Caki2 (cell line): ENCODE data around the gene IMPDH2. TPM values are rescaled to one million over a fixed set of nuclear protein-coding genes. Genes with fewer than 3 reads are reported as not detected.
A peak's percentile ranks its signal among the peaks of the same experiment; 100 is the strongest.

Experiments used
- DNase-seq: peaks from one replicate; pipeline ENCODE4 v3.0.0-alpha.2; 2015; ENCODE audit warnings: low read depth
- in situ Hi-C: cut with HindIII; loops from 2 replicates; pipeline ENCODE4 v1.10.0; 2016; ENCODE audit warnings: low sequenced_read_pairs, low pct_unique_long_range_greater_than_20kb, mixed read lengths
- total RNA-seq: library from RNA; depleted of rRNA; stranded (reverse); fragments of >200 nt; shearing (Covaris generic); gene quantifications from 2 replicates; pipeline ENCODE4 v1.2.3, GENCODE V29; 2014; ENCODE audit warnings: low replicate concordance; rRNA removed

The IMPDH2 gene
- total RNA-seq, result 222 and 291 TPM in 2 replicates

DNA sequence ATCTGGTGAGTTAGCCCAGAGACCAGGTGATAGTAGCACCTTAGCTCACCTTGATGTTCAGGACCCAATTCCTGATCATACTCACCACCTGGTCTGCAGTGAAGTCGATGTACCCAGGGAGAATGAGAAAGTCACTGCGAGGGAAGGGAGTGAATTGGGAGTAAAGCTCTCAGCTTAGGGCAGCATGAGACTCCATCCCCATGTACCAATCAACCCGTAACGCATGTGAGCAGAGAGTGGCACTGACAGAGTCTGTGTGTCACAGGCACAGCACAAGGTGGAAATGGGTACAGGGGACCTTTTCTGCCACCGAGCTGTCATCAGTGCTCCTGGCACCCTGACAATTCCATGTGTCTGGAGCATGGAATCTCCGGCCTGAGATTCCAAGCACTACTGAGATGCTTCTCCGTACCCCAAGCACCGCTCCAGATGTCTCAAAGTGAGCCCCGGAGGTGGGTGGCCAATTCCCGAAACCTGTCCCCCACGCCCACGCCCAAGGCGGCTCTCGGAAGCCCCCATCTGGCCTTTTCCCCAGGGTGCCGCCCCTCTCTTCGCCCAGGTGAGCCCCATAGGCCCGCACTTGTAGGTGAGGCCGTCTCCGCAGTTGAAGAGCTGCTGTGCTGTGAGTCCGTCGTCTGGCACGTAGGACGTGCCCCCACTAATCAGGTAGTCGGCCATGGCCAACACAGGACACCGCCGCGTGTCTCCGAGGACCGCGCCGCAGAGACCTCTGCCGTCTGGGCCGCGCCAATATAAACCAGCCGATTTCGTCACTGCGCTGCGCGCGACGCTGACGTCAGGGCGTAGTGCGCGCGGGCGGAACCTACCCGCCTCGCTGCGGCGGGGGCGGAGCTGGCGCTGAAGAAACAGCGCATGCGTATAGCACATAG, at the start of gene IMPDH2:
IMPDH2 (minus strand) TSS at position 726 of the 890 bp plus-strand sequence; CDS start at position 678, 48 bp downstream.
- in situ Hi-C loops, result no loop called here
- DNase-seq, result peak; percentile 80

DNA sequence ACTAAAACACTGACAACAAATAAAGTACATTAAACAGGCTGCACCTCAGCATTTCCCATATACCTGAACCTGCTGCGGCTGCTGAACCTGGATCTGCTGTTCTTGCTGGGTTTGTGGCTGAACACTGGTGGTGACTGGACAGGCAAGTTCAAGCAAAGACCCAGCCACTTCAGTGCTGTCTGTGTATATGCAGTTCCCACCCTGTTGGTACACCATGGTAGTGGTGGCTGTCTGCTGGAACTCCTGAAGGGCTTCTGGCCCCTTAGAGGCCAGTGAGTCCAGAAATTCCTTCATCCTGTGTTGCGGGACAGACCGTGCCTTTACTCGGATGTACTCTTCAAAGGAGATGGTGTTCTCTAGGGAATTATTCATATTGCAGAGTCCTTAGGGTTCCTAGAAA, 47.4 kb upstream of the IMPDH2 start:
- no peak for DNase-seq
- in situ Hi-C loops, result no loop called here

DNA sequence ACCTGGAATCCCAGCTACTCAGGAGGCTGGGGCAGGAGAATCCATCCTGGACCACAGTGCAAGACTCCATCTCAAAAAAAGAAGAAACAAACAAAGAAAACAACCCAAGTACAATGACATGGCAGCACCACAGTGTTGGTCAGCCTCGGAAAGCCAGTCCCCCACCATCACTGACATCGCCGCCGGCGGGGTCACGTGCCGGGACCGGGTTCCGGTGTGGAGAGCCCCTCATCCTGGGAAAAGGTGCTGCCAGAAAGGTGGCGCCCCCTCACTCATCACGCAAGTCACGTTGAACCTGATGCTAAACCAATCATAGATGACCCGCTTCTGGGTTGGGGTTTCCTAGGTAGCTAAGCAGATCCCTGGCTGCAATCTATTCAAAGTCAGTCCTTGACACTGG, 46.9 kb upstream of the IMPDH2 start:
- in situ Hi-C loops, result no loop called here

DNA sequence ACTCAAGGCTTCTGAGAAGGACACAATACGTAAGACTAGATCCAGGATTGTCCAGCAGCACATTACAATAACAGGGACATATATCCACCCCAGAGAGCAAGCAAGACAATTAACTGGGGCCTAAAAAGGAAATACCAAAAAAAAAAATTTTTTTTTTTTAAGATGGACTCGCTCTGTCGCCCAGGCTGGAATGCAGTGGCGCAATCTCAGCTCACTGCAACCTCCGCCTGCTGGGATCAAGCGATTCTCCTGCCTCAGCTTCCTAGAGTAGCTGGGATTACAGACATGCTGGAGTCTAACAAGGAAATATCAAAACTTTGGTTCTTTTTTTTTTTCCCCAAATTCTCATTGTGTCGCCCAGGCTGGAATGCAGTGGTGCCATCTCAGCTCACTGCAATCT, 28.8 kb upstream of the IMPDH2 start:
- DNase-seq, result peak; percentile 4
- in situ Hi-C loops, result no loop called here

More for the DNA sequence above, 46.9 kb upstream of the IMPDH2 start:
- no peak for DNase-seq

DNA sequence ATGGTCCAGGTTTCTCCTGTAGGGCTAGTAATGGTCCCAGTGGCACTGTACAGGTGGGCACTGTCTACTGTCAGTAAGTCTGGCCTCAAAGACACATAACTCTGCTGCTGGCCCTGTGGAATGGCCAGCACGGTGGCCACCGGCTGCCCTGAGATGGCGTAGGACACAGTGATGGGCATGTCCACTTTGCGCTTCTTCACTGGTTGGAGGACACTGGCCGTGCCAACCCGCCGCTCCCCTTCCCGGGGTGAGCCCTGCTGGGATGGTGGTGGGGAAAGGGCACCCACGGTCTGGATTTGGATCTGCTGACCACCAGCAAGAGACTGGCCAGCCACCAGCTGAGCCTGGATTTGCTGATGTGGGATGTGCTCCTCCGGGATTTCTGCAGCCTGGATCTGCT, 28.1 kb upstream of the IMPDH2 start:
- DNase-seq, result no peak
- in situ Hi-C loops, result no loop called here

DNA sequence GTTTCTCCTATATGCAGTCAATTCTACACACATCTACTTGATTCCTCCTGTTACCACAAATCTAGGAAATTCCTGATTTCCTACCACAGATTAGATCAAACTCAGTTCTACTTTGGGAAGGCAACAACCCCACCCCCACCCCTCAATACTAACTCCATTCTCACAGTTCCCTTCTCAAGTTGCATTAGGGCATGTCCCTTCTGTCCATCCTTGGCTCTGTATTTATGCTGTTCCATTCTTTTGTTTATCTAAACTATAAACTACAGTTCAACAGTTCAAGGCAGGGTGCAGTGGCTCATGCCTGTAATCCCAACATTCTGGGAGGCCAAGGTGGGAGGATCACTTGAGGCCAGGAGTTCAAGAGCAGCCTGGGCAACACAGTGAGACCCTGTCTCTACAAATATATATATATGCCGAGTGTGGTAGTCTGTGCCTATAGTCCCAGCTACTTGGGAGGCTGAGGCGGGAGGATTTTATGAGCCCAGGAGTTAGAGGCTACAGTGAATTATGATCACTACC, 25.2 kb upstream of the IMPDH2 start:
- in situ Hi-C loops, result no loop called here
- DNase-seq, result no peak

DNA sequence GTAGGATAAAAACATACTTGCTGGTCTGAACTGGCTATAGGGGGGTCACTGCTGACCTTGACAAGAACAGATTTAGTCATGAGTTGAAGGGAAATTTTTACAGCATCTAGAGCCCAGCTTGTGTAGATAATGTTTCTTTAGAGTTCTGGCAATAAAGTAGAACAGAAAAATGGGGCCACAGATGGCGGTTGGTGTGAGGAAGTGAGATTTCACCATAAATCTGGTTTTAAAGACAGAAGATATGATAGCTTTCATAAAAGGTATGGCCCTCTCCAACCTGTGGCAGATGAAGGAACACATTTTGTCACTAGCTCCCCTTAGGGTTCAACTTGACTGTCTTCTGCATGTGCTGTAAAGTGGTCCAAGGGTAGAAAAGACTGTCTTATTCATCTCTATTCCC, 24.3 kb upstream of the IMPDH2 start:
- in situ Hi-C loops, result no loop called here
- no peak for DNase-seq

DNA sequence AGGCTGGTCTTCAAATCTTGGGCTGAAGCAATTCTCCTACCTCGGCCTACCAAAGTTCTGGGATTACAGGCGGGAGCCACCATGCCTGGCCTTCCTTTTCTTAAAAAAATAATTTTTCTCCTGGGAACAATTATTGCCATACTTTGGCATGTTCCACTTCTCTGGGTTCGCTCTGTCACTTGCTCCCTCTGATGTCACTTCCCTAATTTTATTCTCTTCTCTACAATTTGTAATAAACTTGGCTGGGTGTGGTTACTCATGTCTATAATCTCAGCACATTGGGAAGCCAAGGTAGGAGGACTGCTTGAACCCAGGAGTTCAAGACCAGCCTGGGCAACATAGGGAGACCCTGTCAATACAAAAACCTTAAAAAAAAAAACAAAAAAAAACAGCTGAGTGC, 6.1 kb upstream of the IMPDH2 start:
- in situ Hi-C loops, result no loop called here
- DNase-seq, result no peak

DNA sequence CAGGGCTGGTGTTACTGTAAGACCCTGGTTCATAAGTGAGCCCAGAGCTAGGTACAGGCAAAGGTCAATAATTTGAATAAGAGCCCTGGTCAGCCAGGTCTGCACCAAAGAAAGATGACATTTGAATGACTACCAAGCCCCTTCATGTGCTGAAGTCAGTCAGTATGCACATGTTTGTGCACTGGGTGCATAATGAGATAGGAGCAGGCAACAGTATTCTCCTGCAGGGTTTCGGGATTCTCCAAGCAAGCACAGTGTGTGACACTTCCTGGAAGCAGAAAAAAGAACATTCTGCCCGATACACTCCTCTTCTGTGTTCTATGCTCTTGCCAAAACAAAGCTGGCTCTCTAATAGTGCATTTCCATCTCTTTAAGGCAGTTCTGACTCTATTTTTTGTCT, 5.5 kb upstream of the IMPDH2 start:
- DNase-seq, result no peak
- in situ Hi-C loops, result no loop called here

DNA sequence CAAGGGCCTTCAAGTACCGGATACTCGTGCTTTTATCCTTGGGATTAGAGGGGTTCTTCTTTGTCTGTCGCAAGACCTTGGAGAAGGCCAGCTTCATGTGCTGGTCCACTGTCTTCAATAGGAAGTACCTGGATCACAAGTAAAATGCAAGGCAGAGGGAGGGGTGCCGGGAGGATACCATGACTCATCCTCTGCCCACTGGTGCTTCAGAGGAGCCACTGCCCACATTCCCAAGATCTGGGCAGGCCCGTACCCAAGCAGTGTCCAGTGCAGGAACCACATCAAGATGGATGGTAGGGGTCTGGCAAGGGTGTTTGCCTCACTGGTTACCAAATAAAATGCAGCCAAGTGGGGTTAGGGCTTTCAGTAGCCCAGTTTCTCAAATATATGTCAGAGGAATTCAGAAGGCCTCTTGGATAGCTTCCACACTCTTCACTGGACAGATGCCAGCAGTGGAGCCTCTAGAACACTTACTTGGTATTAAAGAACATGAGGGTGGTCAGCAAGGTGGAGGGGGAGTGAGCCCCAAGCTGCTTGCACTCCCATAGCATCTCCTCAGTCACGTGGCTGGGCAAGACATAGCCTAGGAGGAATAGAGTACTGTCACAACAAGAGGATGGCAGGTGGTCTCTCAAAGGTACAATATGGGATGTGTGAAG, 3.6 kb upstream of the IMPDH2 start:
- in situ Hi-C loops, result no loop called here
- no peak for DNase-seq

DNA sequence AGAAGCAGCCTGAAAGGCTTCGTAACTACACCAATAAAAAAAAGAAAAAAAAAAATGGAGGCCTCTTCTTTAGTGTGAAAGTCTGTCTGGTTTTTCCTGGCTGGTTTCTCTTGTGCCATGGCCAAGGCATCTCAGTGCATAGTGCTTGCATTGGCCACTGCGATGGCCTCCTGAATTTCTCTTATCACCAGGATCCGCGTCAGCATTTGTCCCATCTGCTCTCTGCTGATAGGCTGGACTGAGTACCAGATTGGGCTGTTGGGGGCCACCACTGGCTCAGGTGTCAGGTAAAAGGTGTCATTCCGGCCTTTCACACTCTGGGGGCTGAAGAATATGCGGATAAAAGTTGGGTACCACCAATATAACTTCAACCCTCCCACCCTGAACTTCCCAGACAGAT, 1.1 kb upstream of the IMPDH2 start:
- in situ Hi-C loops, result no loop called here
- no peak for DNase-seq

DNA sequence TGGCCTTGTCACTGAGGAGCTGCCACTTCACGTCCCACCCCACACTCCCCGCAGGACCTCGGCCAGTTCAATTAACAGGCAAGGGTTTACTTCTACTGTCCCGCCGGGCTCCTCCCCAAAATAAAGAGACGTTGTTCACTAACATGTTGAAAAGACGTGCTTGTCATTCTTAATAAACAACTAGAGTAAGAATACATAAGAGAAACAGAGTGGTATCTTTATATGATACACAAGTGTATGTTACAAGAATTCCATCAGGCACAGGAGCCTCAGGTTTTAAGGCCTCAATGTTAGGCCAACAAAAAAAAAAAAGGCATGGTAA, 326 bp upstream of the IMPDH2 start:
- in situ Hi-C loops, result no loop called here
- no peak for DNase-seq

DNA sequence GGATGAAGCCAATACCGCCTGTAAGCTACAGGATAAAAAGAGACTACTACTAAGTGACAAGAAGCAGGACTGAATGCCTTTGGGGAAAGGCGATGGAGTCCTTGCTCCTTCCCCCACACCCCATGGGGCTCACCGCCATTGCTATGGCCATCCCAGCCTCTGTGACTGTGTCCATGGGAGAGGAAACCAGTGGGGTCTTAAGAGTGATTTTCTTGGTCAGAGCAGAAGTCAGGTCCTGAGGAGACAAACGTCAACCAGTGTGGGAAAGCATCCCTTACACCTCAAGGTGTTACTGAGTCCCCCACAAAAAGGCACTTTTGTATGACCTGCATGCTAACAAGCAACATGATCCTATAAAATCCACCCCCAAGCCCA, 913 bp downstream of the IMPDH2 start:
- DNase-seq, result no peak
- in situ Hi-C loops, result no loop called here

DNA sequence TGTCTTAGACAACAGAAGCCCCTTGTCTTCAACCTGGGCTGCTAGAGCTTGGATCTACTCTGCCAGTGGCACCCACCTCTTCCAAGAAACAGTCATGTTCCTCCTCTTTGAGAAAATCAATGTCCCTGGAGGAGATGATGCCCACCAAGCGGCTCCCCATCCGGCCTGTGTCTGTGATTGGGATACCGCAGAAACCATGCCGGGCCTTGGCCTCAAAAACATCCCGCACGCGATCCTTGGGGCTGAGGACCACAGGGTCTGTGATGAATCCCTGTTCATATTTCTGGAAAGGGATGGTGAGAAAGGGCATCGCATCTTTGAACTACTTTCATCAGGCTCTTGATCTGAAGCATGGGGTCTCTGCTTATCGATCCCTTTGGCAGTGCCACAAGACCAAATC, 1.6 kb downstream of the IMPDH2 start:
- no peak for DNase-seq
- in situ Hi-C loops, result no loop called here

DNA sequence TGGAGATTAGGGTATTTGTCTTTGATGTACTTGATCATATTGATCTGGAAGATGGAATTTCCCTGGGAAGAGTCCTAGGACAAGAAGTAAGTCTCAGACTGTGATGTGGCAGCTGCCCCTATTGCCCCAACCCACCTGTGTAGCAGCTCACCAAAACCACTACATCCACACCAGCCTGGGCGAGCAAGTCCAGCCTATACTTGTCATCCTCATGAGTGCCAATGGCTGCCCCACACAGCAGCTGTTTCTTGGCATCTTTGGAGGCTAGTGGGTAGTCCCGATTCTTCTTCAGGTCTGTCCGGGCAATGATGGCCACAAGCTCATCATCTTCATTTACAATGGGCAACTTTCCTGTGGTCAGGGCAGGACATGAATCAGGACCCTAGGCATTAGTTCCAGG, 2.7 kb downstream of the IMPDH2 start:
- in situ Hi-C loops, result no loop called here
- no peak for DNase-seq

DNA sequence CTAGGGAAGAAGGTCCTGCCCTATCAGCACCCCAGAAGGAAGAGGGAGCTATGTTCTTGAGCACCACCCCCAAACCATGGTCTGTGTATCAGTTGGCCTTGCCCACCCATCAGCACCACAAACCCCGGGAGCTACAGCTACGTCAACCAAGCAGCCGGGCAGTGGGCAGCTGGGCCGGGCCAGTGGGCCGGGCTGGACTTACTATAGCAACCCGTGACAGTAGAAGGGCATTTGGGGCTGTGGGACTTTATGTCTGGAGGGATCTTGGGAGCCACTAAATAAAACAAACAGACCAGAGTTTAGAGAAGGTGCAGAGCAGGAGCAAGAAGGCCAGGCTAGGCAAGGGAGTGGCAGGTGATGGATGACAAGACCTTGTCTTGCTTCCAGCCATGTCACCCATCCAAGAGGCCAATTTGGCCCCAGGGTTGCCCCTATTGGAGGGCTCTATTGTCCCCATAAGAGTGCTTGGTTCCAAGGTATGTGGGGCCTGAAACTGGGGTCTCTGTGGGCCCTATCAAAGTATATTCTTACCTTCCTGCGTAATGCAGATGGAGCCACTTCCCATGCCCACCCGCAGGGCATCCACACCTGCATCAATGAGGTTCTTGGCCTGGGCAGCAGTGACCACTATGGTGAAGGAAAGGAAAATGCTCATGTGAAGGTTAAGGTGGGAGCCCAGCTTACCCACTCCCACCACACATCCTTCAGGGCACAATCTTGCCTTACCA, 3.2 kb downstream of the IMPDH2 start:
- in situ Hi-C loops, result no loop called here
- no peak for DNase-seq

DNA sequence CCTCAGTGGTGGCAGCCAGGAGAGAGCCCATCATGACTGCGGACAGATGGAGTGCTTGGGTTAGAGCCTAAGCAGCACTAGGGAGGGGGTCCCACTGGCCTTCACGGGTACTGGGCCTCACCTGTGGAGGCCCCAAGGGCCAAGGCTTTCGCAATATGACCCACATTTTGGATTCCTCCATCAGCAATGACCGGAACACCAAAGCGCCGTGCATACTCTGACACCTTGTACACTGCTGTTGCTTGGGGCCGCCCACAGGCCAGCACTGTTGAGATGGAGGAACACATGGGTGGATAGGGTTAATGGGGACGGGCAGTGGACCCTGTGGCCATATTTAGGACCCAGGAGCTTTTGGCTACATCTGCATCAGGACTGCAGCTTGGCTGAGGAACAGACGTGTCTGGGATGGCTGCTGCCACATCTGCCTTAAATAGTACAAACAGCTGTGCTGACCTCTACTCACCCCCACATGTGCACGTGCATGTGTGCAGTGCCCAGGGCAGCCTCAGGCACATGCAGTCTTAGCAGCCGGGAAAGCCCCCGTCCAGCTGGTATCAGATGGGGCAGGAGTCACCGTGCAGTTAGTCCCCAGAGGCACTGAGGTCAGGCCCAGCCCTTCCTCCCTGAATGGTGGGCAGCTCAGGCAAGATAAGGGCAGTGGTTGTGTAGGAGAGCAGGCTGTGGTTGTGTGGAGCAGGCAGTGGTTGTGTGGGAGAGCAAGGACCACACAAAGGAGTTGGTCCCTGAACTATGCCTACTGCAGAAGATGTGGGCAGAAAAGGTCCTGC, 4.0 kb downstream of the IMPDH2 start:
- DNase-seq, result no peak
- in situ Hi-C loops, result no loop called here

DNA sequence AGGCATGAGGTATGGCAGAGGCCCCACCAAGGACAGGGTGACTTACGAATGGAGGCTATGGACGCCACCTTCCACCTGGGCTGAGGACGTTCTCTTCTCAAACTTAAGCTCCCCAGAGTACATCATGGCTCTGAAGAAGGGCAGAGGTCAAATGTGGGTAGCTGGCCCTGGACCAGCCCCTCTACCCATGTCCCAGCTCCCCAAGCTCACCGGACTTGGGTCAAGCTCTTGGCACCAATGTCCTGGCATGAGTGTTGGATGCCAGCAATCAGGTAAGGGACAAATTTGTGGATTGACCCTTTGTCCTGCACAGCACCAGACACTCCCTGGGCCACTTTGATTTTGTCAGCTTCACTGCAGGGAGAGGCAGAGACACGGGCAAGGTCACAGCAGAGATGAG, 4.7 kb downstream of the IMPDH2 start:
- in situ Hi-C loops, result no loop called here
- DNase-seq, result no peak
